Activated CD4-positive, alpha-beta memory T cell treated with anti-CD3 and anti-CD28 coated beads for 36 hours (primary cell): ENCODE results near the gene MPL. TPM values are rescaled to one million over a fixed set of nuclear protein-coding genes. Genes with fewer than 3 reads are reported as not detected.

Experiments used
- CTCF ChIA-PET: fragments of 350-600 bp; sonication (Branson Sonifier 250); formaldehyde crosslinking; loops from one replicate; lab custom pipeline; 2021; ENCODE audit warnings: antibody characterized with exemption, inconsistent platforms; lab: Charles Lee
- POLR2A ChIA-PET: fragments of 350-600 bp; sonication (Branson Sonifier 250); formaldehyde crosslinking; loops from one replicate; lab custom pipeline; 2021; ENCODE audit warnings: antibody characterized with exemption; lab: Charles Lee
- DNase-seq: peaks from one replicate; pipeline ENCODE4 v3.0.0-alpha.2; 2020
- H3K27ac Mint-ChIP-seq: one replicate; pipeline ENCODE4 v1.8.0; 2021; ENCODE audit warnings: mixed read lengths
- H3K27me3 Mint-ChIP-seq: one replicate; pipeline ENCODE4 v1.8.0; 2021; ENCODE audit warnings: mixed read lengths
- H3K36me3 Mint-ChIP-seq: one replicate; pipeline ENCODE4 v1.8.0; 2021; ENCODE audit warnings: mixed read lengths
- H3K4me1 Mint-ChIP-seq: one replicate; pipeline ENCODE4 v1.8.0; 2021; ENCODE audit warnings: low read depth, mixed read lengths
- H3K4me3 Mint-ChIP-seq: one replicate; pipeline ENCODE4 v1.8.0; 2021; ENCODE audit warnings: mild to moderate bottlenecking, mixed read lengths
- H3K9me3 Mint-ChIP-seq: one replicate; pipeline ENCODE4 v1.8.0; 2021; ENCODE audit warnings: mixed read lengths
- intact Hi-C: fragments of 100-400 bp; cut with micrococcal nuclease; formaldehyde crosslinking; loops from one replicate; pipeline ENCODE4 v1.15.1; 2023
- total RNA-seq, 2 experiments: library from RNA; stranded (reverse); gene quantifications; one replicate each; pipeline ENCODE4 v1.2.3, GENCODE V29; 2021

MPL gene
- total RNA-seq, 2 experiments from 2014 or later = not detected

- Mint-ChIP-seq H3K9me3 (no peaks in the 10 kb centered on the region), H3K36me3 (no peaks in the 10 kb centered on the region), H3K4me1 (no peaks in the 10 kb centered on the region), H3K4me3 (no peak overlapping the region), H3K27ac (no peak overlapping the region), H3K27me3 (no peaks in the 10 kb centered on the region)
- ChIA-PET CTCF (no interaction called here), POLR2A (no interaction called here)
- no peak for DNase-seq
- intact Hi-C loops = no loop called here
Measured at GRCh38 chr1:43318831-43319230, 18.8 kb upstream of the MPL start.

DNA sequence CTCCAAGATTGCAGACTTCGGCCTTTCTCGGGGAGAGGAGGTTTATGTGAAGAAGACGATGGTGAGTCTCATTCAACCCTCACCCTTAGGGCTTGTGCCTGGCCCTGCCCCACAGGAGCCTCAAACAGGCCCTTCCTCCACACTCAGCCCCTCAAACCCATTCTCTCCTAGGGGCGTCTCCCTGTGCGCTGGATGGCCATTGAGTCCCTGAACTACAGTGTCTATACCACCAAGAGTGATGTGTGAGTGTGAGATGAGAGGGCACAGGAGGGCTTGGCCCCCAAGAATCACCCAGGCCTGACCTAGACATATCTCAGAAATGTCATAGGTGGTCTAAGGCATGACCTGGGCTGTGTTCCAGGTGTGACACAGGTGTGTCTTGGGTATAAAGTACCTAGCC is 18.3 kb upstream of the MPL start:
- Mint-ChIP-seq H3K36me3 (no peaks in the 10 kb centered on the region), H3K9me3 (peaks cover 1% of the 10 kb centered on the region), H3K27me3 (no peaks in the 10 kb centered on the region), H3K4me3 (no peak overlapping the region), H3K27ac (no peak overlapping the region), H3K4me1 (no peaks in the 10 kb centered on the region)
- ChIA-PET CTCF (no interaction called here), POLR2A (no interaction called here)
- intact Hi-C loops = no loop called here
- DNase-seq = no peak

- no peaks in the 10 kb centered on the region for H3K4me1 Mint-ChIP-seq
- peaks cover 3% of the 10 kb centered on the region for H3K36me3 Mint-ChIP-seq
- intact Hi-C loops = no loop called here
- H3K27ac Mint-ChIP-seq = no peak overlapping the region
- no peak for DNase-seq
- peaks cover 6% of the 10 kb centered on the region for H3K9me3 Mint-ChIP-seq
- no peaks in the 10 kb centered on the region for H3K27me3 Mint-ChIP-seq
- ChIA-PET POLR2A (no interaction called here), CTCF (no interaction called here)
- H3K4me3 Mint-ChIP-seq = no peak overlapping the region
Measured at GRCh38 chr1:43319766-43320165, 17.9 kb upstream of the MPL start.

DNA sequence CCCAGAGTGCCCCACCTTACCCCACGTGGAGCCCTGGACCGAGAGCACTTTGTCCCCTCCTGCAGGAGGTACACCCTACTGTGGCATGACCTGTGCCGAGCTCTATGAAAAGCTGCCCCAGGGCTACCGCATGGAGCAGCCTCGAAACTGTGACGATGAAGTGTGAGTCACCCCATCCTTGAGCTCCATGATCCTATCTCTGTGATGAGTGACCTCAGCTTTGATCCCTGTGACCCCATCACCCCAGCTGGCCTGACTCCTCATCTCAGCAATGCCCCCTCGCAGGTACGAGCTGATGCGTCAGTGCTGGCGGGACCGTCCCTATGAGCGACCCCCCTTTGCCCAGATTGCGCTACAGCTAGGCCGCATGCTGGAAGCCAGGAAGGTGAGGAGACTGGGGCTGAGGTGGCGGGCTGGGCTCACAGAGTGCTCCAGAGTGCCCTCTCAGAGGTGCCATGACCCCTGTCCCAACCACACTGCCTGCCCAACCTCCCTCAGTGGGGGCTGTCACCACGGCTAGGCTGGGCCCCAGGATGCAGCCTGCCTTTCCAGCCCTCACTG is 16.2 kb upstream of the MPL start:
- peaks cover 4% of the 10 kb centered on the region for H3K36me3 Mint-ChIP-seq
- intact Hi-C loops = no loop called here
- peaks cover 15% of the 10 kb centered on the region for H3K9me3 Mint-ChIP-seq
- no peak overlapping the region for H3K27ac Mint-ChIP-seq
- H3K4me1 Mint-ChIP-seq = no peaks in the 10 kb centered on the region
- ChIA-PET CTCF (interaction anchor here (1.0 kb wide), 1 partner anchor 93 kb away, joined by 3 read pairs; no protein-coding TSS in a partner anchor), POLR2A (no interaction called here)
- H3K4me3 Mint-ChIP-seq = no peak overlapping the region
- DNase-seq = no peak
- H3K27me3 Mint-ChIP-seq = no peaks in the 10 kb centered on the region

DNA sequence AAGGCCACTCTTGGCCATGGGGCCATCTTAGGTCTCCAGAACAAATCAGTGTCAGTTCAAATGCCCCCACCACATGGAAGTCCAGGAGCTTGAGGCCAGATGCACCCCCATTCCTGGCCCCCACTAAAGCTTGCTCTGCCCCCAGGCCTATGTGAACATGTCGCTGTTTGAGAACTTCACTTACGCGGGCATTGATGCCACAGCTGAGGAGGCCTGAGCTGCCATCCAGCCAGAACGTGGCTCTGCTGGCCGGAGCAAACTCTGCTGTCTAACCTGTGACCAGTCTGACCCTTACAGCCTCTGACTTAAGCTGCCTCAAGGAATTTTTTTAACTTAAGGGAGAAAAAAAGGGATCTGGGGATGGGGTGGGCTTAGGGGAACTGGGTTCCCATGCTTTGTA is 15.1 kb upstream of the MPL start:
- Mint-ChIP-seq H3K27ac (no peak overlapping the region), H3K9me3 (peaks cover 16% of the 10 kb centered on the region), H3K4me3 (no peak overlapping the region), H3K27me3 (no peaks in the 10 kb centered on the region), H3K4me1 (no peaks in the 10 kb centered on the region), H3K36me3 (peaks cover 4% of the 10 kb centered on the region)
- ChIA-PET CTCF (no interaction called here), POLR2A (no interaction called here)
- intact Hi-C loops = no loop called here
- no peak for DNase-seq

GRCh38 chr1:43324810-43325209 is 12.8 kb upstream of the MPL start:
- Mint-ChIP-seq H3K27me3 (no peaks in the 10 kb centered on the region), H3K27ac (no peak overlapping the region), H3K9me3 (peaks cover 20% of the 10 kb centered on the region), H3K4me1 (peaks cover 2% of the 10 kb centered on the region), H3K36me3 (peaks cover 4% of the 10 kb centered on the region), H3K4me3 (no peak overlapping the region)
- POLR2A ChIA-PET = no interaction called here
- intact Hi-C loops = no loop called here
- DNase-seq = no peak
- CTCF ChIA-PET = interaction anchor here (0.5 kb wide), 1 partner anchor 403 kb away, joined by 3 read pairs; no protein-coding TSS in a partner anchor

GRCh38 chr1:43325381-43325780 is 12.2 kb upstream of the MPL start:
- no peaks in the 10 kb centered on the region for H3K27me3 Mint-ChIP-seq
- H3K4me3 Mint-ChIP-seq = no peak overlapping the region
- H3K27ac Mint-ChIP-seq = no peak overlapping the region
- peaks cover 20% of the 10 kb centered on the region for H3K9me3 Mint-ChIP-seq
- CTCF ChIA-PET = interaction anchor here (0.5 kb wide), 1 partner anchor 402 kb away, joined by 3 read pairs; no protein-coding TSS in a partner anchor
- no peak for DNase-seq
- intact Hi-C loops = no loop called here
- peaks cover 7% of the 10 kb centered on the region for H3K4me1 Mint-ChIP-seq
- peaks cover 4% of the 10 kb centered on the region for H3K36me3 Mint-ChIP-seq
- POLR2A ChIA-PET = no interaction called here

DNA sequence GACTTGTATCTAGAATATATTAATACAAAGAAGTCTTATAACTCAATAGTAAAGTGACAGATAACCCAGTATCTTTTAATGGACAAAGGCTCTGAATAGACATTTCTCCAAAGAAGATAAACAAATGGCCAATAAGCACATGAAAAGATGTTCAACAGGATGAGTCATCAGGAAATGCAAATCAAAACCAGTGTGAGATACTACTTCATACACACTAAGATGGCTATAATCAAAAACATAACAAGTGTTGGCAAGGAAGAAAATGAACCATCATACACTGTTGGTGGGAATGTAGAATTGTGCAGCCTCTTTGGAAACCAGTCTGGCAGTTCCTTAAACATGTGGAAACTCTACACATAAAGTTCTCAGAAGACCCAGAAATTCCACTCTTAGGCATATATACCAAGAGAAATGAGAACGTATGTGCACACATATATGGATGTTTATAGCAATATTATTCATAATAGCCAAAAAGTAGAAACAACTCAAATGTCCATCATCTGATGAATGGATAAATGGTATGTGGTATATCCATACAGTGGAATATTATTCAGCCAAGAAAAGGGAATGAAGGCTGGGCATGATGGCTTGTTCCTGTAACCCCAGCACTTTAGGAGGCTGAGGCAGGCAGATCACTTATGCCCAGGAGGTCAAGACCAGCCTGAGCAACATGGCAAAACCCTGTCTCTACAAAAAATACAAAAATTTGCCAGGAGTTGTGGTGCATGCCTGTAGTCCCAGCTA is 9.9 kb upstream of the MPL start:
- Mint-ChIP-seq H3K4me3 (no peak overlapping the region), H3K9me3 (peaks cover 20% of the 10 kb centered on the region), H3K4me1 (peaks cover 9% of the 10 kb centered on the region), H3K27ac (no peak overlapping the region), H3K36me3 (peaks cover 4% of the 10 kb centered on the region), H3K27me3 (no peaks in the 10 kb centered on the region)
- POLR2A ChIA-PET = no interaction called here
- CTCF ChIA-PET = no interaction called here
- intact Hi-C loops = no loop called here
- no peak for DNase-seq

GRCh38 chr1:43329995-43330751 is 7.4 kb upstream of the MPL start:
- Mint-ChIP-seq H3K9me3 (peaks cover 10% of the 10 kb centered on the region), H3K27me3 (no peaks in the 10 kb centered on the region), H3K4me1 (peaks cover 9% of the 10 kb centered on the region), H3K4me3 (no peak overlapping the region), H3K36me3 (no peaks in the 10 kb centered on the region), H3K27ac (no peak overlapping the region)
- ChIA-PET CTCF (interaction anchor here (0.7 to 1.1 kb wide), 3 partner anchors 28 to 605 kb away, joined by 3 to 4 read pairs (median 3); partner anchors contain the start of genes CDC20 and ELOVL1), POLR2A (interaction anchor here (2.3 kb wide), 1 partner anchor 28 kb away, joined by 9 read pairs; the partner anchor contains the start of gene CDC20)
- DNase-seq = peak; percentile 86
- intact Hi-C loops = no loop called here

DNA sequence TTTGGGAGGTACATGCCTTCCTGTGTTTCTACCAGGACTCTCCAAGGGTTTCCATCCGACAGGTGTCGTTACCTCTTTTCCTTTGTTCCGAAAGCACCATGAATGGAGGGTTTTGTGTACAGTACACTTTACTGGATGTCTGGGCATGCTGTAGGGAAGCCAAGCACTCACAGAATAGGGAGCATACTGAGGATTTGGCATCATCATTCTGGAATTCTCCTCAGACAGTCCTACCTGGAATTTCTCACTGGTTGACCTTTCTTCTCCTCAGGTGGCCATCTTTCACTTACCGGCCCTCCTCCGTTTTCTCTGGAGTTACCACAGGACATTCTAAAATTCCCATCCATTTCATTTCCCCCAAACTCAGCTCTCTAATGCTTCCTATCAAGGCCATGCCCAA is 5.9 kb upstream of the MPL start:
- H3K27me3 Mint-ChIP-seq = no peaks in the 10 kb centered on the region
- H3K36me3 Mint-ChIP-seq = no peaks in the 10 kb centered on the region
- ChIA-PET CTCF (no interaction called here), POLR2A (no interaction called here)
- peaks cover 9% of the 10 kb centered on the region for H3K4me1 Mint-ChIP-seq
- peaks cover 5% of the 10 kb centered on the region for H3K9me3 Mint-ChIP-seq
- no peak for DNase-seq
- H3K4me3 Mint-ChIP-seq = no peak overlapping the region
- intact Hi-C loops = no loop called here
- H3K27ac Mint-ChIP-seq = no peak overlapping the region

GRCh38 chr1:43334453-43335205 is 3.0 kb upstream of the MPL start:
- H3K4me3 Mint-ChIP-seq = no peak overlapping the region
- intact Hi-C loops = no loop called here
- H3K27ac Mint-ChIP-seq = no peak overlapping the region
- DNase-seq = no peak
- no peaks in the 10 kb centered on the region for H3K9me3 Mint-ChIP-seq
- no peaks in the 10 kb centered on the region for H3K27me3 Mint-ChIP-seq
- ChIA-PET POLR2A (no interaction called here), CTCF (no interaction called here)
- H3K4me1 Mint-ChIP-seq = peaks cover 9% of the 10 kb centered on the region
- H3K36me3 Mint-ChIP-seq = no peaks in the 10 kb centered on the region

GRCh38 chr1:43338001-43338400 is 383 bp downstream of the MPL start:
- Mint-ChIP-seq H3K27me3 (no peaks in the 10 kb centered on the region), H3K9me3 (no peaks in the 10 kb centered on the region), H3K4me3 (no peak overlapping the region), H3K27ac (no peak overlapping the region), H3K4me1 (no peaks in the 10 kb centered on the region), H3K36me3 (no peaks in the 10 kb centered on the region)
- intact Hi-C loops = no loop called here
- POLR2A ChIA-PET = no interaction called here
- CTCF ChIA-PET = interaction anchor here (1.2 kb wide), 1 partner anchor 9 kb away, joined by 3 read pairs; no protein-coding TSS in a partner anchor
- DNase-seq = no peak
